GM15510 (cell line): Measurements from ENCODE around the gene SV2B.

ENCODE experiments used
- POLR2A ChIP-seq: IDR thresholded peaks from 3 replicates; pipeline ENCODE4 v1.6.1; 2011; ENCODE audit warnings: borderline replicate concordance; ENCODE audit not compliant: insufficient read length; ENCODE audit errors: extremely low read depth

Gene SV2B

GRCh38 chr15:91186904-91187656 lies 87.0 kb downstream of the SV2B start:
- no peak for TF ChIP-seq POLR2A

GRCh38 chr15:91192285-91192684 lies 92.2 kb downstream of the SV2B start:
- TF ChIP-seq POLR2A = no peak

DNA sequence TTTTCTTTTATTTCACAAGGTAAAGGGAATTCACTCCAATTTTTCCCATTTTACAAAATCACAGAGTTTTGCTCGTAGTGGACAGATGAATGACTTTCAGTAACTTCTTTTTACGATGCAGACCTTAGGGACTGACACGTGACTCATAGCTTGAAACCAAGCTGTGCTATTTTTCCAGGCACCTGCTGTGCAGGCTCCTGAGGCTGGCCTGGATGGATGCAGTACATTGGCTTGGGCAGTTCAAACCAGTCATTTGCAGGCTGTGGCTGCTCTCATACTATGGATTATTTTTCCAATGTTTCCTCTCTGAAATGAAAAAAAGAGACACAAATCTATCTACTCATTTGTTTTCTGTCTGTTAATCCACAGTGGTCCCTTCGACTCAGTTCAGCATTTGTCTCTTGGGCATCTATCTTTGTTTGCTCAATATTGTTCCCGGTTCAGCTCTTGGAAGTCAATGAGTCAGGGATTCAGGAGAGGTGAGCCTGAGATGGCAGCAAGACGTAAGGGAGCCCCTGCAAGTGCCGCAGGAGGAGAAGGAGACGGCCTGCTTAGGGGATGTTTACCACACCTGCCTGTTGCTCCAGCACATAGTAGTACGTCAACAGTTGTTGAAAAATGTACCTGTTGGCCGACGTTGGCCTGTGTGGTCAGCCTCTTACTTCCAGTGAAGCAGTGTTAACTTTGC lies 92.8 kb downstream of the SV2B start:
- TF ChIP-seq POLR2A = no peak

DNA sequence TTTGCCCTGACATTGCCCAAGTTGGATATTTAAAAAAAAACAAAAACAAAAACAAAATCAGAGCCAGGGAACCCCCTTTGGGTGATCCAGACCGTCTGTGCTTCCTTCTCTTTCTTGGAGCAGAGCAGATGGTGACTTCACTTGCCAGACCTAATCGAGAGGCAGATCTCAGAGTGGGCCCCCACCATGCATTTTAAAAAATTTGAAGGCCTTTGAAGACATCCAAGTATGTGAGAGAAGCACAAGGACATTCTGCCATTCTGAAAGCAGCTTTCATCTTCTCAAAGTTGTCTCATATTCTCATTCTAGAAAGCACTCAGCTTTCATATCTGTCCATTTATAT lies 93.3 kb downstream of the SV2B start:
- TF ChIP-seq POLR2A = no peak

- TF ChIP-seq POLR2A = no peak
Measured at GRCh38 chr15:91196127-91196526, 96.1 kb downstream of the SV2B start.

DNA sequence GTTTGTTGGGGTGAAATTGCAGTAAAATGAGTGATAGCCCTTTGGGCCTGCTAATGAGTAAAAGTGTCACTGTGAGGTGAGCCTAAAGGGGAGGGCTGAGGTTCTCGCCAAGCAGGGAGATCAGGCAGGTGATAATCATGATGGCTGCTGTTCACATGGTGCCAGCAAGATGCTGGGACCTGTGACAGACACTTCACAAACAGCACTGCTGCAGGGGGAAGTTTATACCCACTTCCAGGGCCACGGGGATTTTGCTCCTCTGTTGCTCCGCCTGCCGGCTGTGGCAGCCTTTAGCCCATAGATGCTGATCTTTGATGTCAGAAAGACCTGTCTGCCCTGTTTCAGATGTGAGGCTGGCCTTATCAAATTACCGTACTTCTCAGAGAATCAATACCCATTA lies 96.7 kb downstream of the SV2B start:
- TF ChIP-seq POLR2A = no peak

DNA sequence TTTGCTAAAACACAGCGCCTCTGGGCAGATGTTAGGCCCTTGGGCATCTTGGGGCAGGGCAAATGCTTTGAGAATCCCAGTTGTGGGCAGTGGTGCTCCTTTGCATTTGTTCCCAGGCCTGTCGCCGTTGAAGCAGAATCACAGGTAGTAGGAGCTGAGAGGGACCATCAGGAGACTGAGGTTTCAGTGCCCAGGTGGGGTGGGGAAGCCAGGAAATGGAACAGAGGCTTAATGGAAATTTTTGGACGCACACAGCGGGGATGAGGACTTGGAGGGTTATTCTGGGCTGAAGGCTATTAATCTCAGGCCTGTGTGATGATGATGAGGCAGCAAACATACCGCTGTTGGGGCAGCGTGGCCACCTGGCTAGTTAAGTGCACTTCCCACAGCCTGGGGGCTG lies 99.5 kb downstream of the SV2B start:
- TF ChIP-seq POLR2A = no peak

DNA sequence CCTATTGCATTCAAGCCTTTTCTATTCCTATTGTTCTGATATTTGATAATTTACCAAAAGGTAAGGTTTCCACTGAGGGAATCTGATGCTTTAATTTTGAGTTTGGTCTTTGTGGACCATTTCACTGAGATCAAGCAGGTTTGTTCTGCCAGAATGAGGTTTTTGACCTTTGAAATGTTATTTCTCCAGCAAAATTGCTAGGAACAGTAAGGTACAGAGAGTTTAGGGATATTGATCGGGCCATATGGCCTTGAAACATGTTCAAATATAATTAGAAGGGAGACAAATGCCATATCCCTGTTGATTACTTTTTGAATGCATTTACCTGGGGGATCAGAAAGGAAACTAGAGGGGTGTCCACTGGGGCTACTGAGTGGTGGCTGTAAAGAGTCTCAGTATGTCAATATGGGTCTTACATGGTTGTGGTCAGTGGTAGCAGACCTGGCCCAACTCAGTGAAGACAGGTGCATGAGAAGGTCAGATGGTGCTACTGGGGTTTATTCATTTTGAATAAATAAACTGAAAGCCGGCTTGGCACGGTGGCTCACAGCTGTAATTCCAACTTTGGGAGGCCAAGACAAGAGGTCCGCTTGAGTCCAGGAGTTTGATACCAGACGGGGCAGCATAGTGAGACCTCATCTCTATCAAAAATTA lies 100.2 kb downstream of the SV2B start:
- TF ChIP-seq POLR2A = no peak

- TF ChIP-seq POLR2A = no peak
Measured at GRCh38 chr15:91202510-91203102, 102.5 kb downstream of the SV2B start.

GRCh38 chr15:91203619-91204203 lies 103.7 kb downstream of the SV2B start:
- TF ChIP-seq POLR2A = no peak

- no peak for TF ChIP-seq POLR2A
Measured at GRCh38 chr15:91208371-91208770, 108.3 kb downstream of the SV2B start.

GRCh38 chr15:91209318-91209717 lies 109.3 kb downstream of the SV2B start:
- TF ChIP-seq POLR2A = no peak

- no peak for TF ChIP-seq POLR2A
Measured at GRCh38 chr15:91209726-91210125, 109.7 kb downstream of the SV2B start.

DNA sequence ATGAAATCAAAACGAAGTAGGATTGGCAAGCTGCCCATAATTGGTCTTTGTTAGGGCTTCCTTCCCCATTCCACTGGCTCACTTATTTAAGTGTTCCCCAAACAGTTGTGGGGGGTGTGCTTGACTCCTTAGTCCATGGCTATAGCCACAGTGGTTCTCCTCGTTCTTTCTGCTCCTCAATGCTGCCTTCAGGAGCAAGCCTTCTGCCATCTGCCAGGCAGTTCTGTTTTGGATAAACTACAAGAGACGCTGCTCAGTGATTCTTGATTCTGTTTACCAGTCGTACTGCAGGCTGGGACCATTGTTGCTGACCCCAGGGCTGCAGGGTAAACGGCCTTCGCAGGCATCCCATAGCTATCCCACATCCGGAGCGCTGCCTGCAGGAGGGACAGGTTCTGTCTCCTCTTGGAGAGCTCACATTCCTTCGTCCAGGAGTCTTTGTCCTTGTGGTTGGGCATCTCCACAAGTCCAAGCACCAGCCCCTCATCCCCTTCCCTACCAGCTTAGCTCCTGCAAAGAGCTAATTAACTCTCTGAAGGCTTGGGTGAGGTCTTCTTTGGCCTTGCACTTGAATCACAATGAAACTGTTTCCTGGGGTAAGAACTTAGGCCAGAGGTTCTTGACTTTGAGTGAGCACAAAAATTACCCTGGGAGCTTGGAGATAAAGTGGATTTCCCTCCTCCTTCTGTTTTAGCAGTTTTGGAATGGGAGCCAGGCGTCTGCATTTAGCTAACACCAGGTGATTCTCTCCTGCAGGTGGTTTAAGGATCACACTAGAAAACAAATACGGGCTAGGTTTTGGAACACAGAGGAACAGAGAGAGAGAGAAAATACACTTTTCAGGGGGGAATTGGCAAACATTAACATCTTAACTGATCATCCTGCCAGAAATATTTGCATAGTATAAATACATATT lies 114.9 kb downstream of the SV2B start:
- no peak for TF ChIP-seq POLR2A
